GM19397 (cell line): Measurements from ENCODE around the gene CHTF18.
"Not testable (repeated sequence)": the region's sequence is repeated elsewhere in the genome, so short reads cannot be mapped to it uniquely, and the experiment has no call there.

Experiments used
- ATAC-seq: cut with Tn5 transposase; IDR thresholded peaks from one replicate; pipeline ENCODE4 v1.9.1; 2021; ENCODE audit warnings: mild to moderate bottlenecking, moderate library complexity; ENCODE audit not compliant: unreplicated experiment

The CHTF18 gene

DNA sequence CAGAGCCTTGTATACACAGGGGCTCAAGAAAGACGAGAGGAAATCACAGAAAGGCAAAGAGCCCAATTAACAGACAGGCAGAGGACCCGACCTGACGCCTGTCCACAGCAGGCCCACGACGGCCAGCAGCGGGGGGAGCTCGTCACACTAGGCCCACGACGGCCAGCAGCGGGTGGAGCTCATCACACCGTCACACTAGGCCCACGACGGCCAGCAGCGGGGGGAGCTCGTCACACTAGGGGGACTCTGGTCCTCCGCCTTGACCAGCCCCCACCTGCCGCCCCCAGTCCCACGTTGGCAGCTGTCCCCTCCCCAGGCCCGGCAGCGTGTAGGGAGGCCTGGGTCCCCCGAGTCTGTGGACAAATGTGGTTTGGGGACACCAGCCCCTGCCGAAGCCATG lies 35.8 kb downstream of the CHTF18 start:
- no peak for ATAC-seq

DNA sequence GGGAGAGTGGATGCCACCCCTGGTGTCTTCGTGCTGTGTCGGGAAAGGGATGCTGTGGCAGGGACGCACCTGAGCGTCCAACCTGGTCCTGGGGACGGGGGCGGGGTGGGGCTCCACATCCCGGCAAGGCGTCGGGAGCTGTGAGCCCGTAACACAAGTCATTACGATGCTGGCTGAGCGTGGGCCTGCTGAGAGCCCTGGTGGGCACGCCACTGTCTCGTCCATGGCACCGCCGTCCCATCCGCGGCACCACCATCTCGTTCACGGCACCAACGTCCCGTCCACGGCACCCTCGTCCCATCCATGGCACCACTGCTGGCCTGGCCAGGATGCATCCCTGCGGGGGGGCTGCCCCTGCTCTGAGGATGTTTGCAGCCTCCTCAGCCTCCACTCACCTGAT lies 36.2 kb downstream of the CHTF18 start:
- ATAC-seq: no peak

DNA sequence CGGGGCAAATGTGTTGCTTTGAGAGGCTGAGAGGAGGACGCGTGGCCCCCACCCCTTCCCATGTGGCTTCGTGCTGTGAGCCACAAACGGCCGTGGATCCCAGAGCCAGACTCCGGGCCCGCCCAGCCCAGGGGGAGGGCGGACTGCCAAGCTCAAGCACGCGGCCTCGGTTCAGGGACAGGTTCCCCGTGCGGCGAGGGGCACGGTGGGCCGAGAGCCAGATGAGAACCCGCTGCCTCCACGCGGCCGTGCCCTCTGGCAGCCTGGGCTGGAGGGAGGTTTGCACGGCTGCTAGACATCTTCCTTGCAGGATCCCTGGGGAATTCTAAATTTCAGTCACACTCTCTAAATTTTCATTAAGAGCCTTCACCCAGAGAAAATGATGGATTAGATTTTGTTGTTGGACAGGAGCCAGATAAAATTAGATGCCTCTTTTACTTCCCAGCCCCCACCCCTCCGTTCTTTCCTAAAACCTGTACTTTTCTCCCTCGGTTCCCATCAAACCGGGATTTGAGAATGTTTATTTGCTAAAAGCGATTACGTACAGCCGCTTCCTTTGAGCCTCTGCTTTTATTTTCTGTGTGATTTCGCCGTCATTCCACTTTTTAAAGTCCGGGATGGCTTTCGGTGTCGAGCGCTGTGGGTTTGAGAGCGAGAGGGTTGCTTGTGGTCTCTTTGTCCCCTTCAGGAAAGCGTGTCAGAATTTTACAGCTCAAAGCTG lies 37.1 kb downstream of the CHTF18 start:
- ATAC-seq: no peak

DNA sequence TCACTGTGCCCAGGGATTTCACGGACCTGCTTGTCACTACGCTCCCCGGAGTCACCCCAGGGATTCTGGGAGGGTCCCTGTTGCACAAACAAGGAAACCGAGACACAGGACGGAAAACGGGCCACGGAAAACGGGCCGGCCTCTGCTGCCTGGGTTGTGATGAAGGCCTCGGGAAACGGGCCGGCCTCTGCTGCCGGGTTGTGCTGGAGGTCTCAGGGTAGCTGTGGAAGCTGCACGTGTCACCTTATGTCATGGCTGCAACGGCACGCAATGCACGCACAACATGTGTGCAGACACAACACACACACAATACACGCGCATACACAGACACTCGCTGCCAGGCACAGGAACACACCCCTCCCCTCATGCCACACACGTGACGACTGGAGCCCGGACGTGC lies 39.1 kb downstream of the CHTF18 start:
- no peak for ATAC-seq

DNA sequence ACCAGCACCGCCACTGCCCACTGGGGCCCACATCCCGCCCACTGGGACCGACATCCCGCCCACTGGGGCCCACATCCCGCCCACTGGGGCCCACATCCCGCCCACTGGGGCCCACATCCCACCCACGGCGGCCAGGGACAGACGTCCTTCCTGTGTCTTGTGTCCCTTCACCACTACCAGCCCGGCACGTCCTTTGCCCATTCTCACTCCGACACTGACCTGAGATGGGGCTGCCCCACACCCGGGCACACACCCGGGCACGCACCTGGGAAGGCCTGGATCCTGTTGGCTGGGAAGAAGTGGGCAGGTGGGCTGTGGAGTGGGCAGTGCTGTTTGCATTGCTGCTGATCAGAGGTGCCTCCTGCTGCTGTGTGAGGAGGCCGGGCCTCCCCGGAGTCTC lies 40.5 kb downstream of the CHTF18 start:
- no peak for ATAC-seq

DNA sequence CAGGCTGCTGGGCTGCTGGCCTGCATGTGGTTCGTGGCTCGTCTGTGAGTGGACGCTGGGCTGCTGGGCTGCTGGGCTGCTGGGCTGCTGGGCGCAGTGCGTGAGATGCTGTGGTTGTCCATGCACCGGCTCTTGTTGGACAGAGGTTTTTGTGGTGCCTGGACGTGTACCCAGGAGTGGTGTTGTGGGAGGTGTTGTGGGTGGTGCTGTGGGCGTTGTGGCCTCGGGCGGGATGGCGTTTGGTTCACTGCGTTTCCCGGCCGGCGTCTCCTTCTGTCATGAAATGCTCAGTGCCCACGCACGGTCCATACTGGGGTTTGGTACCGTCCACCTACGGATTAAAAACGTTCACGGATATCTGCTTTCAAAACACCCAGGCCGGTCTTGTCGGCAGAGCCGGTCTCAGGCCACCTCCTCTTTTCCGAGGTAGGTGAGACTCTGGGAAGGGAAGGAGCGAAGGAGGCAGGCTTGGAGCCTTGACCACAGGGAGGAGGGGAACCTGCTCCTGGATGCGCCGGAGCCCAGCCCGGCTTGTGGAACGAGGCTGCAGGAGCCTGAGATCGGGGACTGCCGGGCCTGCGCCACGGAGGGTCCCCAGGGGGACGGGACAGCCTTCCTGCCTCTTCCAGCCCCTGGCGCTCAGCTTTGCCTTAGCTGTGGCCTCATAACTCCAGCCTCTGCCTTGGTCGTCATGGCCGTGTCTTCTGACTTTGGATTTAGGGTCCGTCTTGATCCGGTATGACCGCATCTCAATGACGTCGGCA lies 41.9 kb downstream of the CHTF18 start:
- no peak for ATAC-seq

DNA sequence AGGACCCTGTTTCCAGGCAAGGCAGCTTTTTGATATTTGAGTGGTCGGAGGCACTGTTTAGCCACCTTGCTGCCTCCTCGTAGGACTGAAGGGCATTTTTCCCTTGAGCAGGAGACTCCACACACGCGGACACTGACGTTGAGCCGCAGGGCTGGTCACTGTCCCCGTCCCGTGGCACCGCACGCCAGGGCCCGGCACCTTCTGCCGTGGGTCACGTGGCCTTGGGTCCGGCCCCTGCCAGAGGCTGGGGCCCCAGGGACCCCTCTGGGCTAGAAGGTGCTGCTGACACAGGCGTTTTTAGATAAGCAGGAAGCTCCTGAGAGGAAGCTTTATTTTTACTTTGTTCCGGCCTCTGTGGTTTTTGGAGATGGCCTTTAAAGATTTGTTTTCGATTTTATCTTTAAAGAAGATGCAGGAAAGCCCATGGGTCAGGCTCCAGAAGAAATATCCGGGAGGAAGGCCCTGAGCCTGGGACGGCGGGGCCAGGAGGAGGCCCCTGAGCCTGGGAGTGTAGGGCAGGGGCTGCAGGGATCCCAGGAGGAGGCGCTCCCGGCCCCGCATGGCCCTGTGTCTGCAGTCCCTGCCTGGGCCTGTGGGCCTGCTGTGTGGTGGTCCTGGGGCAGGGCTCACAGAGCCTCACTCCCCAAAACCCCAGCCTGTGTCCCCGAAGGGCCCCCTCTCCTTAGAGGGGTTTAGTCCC lies 42.6 kb downstream of the CHTF18 start:
- no peak for ATAC-seq

DNA sequence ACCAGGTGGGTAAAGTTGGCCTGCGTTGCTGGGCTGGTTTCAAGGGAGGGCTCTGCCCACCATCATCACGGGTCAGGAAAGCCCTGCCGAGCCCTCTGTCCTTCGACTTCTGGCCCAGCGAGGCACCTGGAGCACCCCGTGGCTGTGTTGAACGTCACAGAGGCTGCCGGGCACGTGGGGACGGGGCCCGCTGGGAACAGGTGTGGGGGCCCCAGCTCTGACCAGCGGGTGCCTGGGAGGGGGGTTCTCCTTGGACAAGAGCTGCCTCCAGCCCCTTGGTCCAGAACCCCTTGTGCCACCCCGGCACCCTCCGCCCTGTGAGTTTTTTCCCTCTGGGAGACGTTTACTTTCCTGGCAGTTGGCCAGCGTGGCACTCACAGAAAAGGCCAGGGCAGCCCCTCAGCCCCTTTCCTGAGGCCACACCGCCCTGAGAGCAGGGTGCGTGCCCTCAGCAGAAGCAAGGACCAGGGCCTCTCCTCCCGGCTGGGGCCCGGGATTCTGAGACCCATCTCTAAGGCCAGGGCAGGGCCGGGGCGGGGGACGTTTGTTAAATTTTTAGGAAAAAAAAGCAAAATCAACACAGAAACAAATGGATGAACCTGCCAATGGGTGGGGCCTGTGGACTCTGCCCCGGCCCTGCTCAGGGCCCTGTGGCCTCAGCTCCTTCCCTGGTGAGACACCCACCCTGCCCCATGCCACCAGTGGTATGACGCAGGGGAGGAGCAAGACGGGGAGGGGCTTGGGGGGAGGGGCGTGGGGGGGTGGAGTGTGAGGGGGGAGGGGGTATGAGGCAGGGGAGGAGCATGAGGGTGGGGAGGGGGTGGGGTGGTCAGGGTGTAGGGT lies 43.4 kb downstream of the CHTF18 start:
- no peak for ATAC-seq

DNA sequence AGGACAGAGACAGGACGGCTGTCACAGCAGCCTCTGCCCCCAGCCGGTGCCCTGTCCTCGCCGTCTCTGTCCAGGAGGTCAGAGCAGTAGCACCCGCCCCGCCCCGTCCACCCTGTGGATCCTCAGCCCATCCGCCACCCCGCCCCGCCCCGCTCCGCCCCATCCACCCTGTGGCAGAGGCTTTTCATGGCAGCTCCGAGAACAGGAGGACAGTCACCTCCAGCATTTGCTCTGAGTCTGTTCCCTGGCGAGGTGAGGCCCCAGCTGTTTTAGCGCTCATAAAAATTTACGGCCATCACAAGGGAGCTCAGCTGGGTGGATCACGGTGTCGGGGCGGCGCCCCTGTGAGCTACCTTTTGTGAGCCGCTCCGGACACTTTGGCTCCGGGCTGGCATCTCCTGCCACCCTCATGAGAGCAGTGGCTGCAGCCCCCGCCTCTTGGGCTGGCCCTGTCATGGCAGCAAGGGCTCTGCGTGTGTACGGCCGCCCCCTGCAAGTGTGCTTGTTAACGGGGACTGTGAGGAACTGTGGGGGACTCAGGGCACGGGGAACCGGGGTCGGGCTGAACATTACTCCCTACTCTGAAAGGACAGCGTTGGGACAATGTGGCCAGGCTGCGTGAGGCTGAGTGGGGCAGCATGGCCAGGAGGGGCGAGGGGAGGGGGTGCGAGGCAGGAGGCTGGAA lies 44.4 kb downstream of the CHTF18 start:
- no peak for ATAC-seq

DNA sequence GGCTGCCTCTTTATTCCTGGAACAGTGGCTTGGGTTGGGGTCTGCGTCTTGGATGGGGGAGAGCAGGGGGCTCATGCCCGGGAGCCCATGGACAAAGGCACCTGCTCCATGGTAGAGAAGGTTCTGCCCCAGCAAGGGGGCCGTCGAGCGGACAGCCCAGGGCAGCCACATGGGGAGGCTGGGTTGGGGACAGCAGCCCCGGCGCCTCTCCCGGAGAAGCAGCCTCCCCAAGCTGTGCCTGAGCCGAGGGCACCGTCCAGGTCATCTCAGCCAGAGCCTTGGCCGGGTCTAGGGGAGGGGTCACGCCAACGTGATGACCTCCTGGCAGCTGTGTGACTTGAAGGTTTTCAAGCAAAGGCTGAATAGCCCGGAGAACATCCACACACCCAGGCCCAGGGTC lies 45.0 kb downstream of the CHTF18 start:
- ATAC-seq: no peak

DNA sequence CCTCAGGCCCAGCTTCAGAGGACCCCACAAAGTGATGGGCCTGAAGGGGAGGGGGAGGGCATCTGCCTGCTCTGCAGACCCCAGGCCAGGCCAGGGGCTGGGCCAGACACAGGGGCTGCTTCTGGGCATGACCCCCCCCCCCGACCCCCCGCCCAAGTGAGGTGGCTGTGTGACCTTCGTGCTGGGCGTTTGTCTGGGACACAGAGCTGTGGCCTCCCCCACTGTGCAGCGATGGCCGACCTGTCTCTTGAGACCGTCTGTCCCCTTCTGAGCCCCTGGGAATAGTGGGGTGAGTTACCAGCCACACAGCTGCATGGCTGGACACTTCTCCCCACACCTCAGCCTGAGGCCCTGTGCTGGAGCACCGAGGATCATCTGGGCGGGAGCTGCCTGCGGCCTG lies 47.0 kb downstream of the CHTF18 start:
- no peak for ATAC-seq

DNA sequence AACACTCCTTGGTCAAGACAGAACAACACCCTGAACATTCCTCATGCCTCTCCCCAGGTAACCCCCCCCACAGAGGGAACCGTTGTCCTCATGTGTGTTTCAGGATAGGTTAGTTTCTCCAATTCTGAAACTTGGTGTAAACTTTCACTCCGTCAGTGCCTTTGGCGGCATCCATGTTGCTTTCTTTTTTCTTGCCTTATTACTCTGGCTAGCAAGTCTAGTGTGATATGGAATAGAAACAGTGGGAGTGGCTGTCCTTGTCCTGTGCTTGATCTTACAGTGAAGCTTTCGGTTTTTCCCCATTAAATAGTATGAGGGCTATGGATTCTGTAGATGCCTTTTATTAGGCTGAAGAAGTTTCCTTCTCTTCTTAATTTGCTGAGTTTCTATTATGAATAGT lies 47.8 kb downstream of the CHTF18 start:
- no peak for ATAC-seq

DNA sequence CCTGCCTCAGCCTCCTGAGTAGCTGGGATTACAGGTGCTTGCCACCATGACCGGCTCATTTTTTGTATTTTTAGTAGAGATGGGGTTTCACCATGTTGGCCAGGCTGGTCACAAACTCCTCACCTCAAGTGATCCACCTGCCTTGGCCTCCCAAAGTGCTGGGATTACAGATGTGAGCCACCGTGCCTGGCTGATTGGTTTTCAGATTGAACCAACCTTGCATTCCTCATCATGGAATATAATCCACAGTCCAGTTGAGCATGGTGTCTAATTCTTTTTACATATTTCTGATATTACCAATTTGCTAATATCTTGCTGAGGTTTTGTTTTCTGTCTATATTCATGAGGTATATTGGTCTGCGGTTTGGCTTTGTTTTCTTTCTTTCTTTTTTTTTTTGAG lies 48.4 kb downstream of the CHTF18 start:
- ATAC-seq: not testable (repeated sequence)

DNA sequence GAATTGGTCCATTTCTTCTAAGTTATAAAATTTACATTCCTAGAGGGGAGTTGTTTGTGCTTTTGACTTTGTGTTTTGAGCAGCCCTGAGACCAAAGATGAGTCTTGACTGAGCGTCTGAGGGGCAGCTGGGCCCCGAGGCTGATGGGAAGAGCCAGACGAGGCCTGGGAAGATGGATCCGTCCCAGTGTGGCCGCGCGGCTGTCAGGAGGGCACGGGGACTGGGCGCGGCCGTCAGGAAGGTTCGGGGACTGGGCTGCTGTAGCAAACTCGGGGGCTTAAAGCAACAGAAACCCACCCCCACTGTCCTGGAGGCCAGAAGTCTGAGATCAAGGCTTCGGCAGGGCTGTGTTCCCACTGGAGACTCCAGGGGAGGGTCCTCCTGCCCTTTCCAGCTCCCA lies 50.3 kb downstream of the CHTF18 start:
- no peak for ATAC-seq

DNA sequence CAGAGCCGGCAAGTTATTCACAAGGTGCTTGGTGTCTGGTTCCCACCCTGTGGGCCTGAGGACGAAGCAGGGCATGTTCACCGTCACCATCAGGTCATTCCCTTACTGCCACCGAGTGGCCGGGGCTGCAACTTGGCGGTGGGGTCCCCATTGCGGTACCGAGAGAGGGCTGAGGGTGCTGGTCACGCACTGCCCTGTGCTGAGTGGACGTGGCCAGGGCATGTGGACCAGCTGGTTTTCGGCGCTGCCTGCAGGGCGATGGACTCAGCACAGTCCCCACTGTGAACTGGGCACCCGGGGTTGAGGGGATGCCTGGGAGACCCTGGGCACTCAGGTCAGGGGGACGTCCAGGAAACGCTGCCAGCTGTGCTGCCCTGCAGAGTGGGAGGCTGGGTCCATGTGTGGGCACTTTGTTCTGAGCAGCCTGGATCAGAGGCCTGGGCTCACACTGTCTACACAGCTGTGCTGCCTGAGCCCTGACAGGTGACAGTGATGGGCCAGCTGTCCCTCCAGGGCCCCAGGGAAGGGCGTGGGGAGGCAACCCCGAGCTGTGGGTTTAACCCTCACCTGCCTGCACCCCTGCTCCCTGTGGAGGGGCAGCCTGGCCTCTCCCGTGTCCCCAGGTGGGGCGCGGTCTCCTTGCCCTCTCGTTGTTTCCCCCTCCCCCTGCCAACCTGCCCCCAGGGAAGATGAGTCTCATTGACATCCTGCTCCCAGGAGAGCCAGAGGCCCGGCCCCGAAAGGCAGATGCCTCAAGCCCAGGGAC lies 51.4 kb downstream of the CHTF18 start:
- ATAC-seq: no peak

DNA sequence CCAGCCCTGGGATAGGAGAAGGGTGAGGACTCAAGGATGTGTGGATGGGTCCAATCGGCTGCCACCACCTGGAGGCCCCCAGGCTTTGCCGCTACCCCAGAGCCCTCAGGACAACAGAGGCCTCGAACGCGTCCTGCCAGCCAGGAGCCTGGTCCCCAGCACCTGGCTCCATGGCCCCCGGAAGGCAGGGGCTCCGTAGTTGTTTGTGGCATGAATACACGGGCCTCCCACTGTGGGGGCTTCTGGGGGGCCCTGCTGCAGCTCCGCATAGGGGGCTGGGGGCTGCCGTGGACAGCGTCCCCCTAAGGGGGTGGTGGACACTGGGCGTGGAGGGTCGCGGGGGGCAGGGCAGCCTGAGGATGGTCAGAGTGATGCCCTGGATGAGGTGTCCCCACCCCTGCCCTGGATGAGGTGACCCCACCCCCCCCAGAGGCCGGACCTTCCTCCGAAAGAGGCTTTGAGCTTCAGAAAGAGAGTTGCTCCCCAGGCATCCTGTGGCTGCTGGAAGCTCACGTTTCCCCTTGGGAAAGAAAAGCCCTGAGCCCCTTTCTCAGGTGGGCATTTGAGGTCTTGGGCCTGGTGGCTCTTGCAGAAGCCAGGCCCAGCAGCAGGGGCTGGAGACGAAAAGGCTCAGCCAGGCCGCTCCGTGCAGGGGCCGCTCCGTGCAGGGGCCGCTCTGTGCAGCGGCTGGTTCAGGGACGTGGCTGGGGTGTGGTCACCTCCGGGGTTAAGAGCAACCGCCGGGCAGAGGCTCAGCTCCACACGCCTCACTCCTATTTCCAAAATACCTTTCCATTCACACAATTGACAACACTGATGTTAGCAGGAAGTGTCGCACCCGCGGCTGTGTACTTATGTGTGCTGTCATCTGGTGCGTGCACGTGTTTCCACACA lies 52.4 kb downstream of the CHTF18 start:
- no peak for ATAC-seq

DNA sequence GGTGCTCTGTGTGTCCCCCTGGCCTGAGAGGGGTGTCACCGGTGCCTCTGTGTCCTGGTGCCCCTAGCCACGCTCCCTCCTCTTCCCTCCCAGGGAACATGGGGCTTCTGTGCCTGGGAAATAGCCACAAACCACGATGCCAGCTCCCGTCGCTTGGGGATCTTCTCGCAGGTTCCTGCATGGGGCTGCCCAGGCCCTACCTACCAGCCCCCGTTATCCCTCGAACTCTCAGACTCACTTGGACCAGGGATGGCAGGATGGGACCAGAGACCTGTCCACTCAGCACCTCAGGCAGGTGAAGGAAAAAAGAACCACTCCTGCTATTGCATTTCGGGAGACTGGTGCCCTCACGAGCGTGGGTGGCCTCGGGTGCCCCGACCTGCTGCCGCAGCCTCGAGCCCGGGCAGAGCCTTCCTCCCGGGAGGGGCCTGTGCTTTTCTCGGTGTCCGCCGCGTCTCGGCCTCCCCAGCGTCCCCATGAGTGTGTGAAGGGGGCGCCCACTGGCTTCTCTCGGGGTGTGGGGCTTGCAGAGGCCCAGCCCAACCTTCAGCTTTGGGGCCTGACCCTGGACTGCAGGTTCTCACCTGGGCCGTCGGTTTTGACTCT lies 53.1 kb downstream of the CHTF18 start:
- no peak for ATAC-seq

DNA sequence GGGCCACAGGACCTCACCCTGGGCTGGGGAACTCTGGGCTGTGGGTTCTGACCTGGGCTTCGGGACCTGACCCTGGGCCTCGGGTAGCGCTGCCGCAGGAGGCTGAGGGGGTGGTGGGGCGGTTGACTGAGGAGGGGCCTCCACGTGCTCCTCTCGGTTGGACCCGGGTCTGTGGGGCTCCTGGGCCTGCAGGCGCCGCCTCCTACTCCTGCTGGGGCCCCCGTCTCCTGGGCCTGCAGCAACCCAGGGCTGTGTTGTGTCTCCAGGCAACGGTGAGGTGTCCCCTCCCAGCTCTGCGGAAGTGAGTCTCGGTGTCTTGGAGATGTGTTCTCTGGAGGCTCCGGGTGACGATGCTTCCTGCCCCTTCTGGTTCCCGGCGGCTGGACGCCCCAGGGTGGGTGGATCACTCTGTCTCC lies 53.6 kb downstream of the CHTF18 start:
- no peak for ATAC-seq
